Ovary (tissue), 10 donors: ENCODE measurements around the gene ZNF667. TPM values are rescaled to one million over a fixed set of nuclear protein-coding genes. Genes with fewer than 3 reads are reported as not detected.

ENCODE experiments used
- DNase-seq, 5 donors: peaks; one replicate each; pipeline ENCODE4 v3.0.0-alpha.2; 2019 to 2020
- H3K27ac ChIP-seq, 2 donors: fragments of 200-600 bp; one replicate each; pipeline versions ENCODE4 v1.5.1 to v1.8.0; 2019 to 2022
- H3K27me3 ChIP-seq: fragments of 200-600 bp; one replicate; pipeline ENCODE4 v1.8.0; 2022
- H3K36me3 ChIP-seq: fragments of 200-600 bp; sonication (generic); one replicate; pipeline ENCODE4 v1.5.1; 2019
- H3K4me1 ChIP-seq: one replicate; pipeline ENCODE4 v1.8.1; 2013; ENCODE audit warnings: mild to moderate bottlenecking, moderate library complexity; ENCODE audit not compliant: insufficient read depth
- H3K4me3 ChIP-seq: fragments of 200-600 bp; sonication (generic); one replicate; pipeline ENCODE4 v1.5.1; 2017
- H3K9me3 ChIP-seq, 2 donors: fragments of 200-600 bp in 1 of 2; sonication (generic) in 1 of 2; one replicate each; pipeline versions ENCODE4 v1.5.1 to v1.8.1; 2013 to 2019; ENCODE audit warnings: mild to moderate bottlenecking in 1 of 2, moderate library complexity in 1 of 2
- CTCF ChIP-seq, 3 donors: fragments of 450-650 bp in 2 of 3; fragments of 200-600 bp in 1 of 3; IDR thresholded peaks; one replicate each; pipeline versions ENCODE4 v1.5.1 to v1.8.0; 2016 to 2022; ENCODE audit warnings: antibody characterized with exemption in 3 of 3, mild to moderate bottlenecking in 1 of 3
- EP300 ChIP-seq: sonication (generic); formaldehyde crosslinking; IDR thresholded peaks from one replicate; pipeline ENCODE4 v1.6.1; 2017; ENCODE audit warnings: antibody characterized with exemption
- POLR2A ChIP-seq: fragments of 450-650 bp; IDR thresholded peaks from one replicate; pipeline ENCODE4 v1.6.1; 2017; ENCODE audit warnings: antibody characterized with exemption, mild to moderate bottlenecking, moderate library complexity
- WGBS, 3 donors: extraction: QIAGEN DNeasy Blood & Tissue Kit in 1 of 3; methylation state at CpG; one replicate each; pipeline versions ENCODE4 v1.1.5 to v1.1.7; 2013 to 2017; 5-methylcytosine and 5-hydroxymethylcytosine counted together
- intact Hi-C, 4 donors: fragments of 100-400 bp; cut with DNase I; formaldehyde crosslinking; loops; one replicate each; pipeline versions ENCODE4 v1.11.0 to v1.15.1; 2022 to 2023
- long read RNA-seq, 3 donors: library from polyadenylated mRNA in 2 of 3; unstranded in 2 of 3; transcript quantifications; one replicate each; pipeline ENCODE4 v2.0.0 and lab custom pipeline, GENCODE V29; 2021 to 2026
- polyA plus RNA-seq, 2 donors: library from polyadenylated mRNA; stranded (reverse); fragments of 200-250 nt in 1 of 2; fragments of 350-450 nt in 1 of 2; fragmentation: Illumina TruSeq in 1 of 2; extraction: RNeasy Lipid Tissue Mini Kit (QIAGEN cat#74804) in 1 of 2; gene quantifications; one replicate each; pipeline ENCODE4 v1.2.3, GENCODE V29; 2013 to 2014
- total RNA-seq, 7 donors: library from RNA; depleted of rRNA in 2 of 7; stranded (reverse); fragments of >200 nt in 2 of 7; fragmentation: NEBNext Ultra II Directional in 3 of 7; extraction: Animal tissue kit (Norgen Biotek cat#: 25700) in 3 of 7; gene quantifications; one replicate each; pipeline versions ENCODE4 v1.1.0 to v1.2.4, GENCODE V29; 2016 to 2023
- donor health status: DM: no; HTN: no; CAD: no; lungs with moderate emphysema.
- donor health status: DM: no; HTN: no; CAD: no.
- donor health status: Bipolar disorder and iron deficiency.
- donor health status: DM: yes; HTN: yes; CAD: no.
- donor health status: DM: no; HTN: no; CAD: no.
- donor health status: DM: yes; HTN: yes; CAD: no.

The ZNF667 gene
- total RNA-seq = 10 to 100 TPM in 4 of 7 donors, 1 to 10 TPM in 3; 5.5 to 12.8 (median 10.2) TPM
- polyA plus RNA-seq = 1 to 10 TPM; 4.5 to 9.8 TPM
- long read RNA-seq, donor 1, transcript ZNF667-201 (5 exons, 3,832 nt) = major isoform, 18 of 31 reads
- long read RNA-seq, donor 1, partial matches to known transcripts = 5 of 31 reads
- long read RNA-seq, donor 1, other reads (novel, unspliced or antisense) = 8 of 31 reads
- long read RNA-seq, donor 2, full-length matches to known transcripts = 2 of 78 reads
- long read RNA-seq, donor 2, partial matches to known transcripts = 49 of 78 reads
- long read RNA-seq, donor 2, other reads (novel, unspliced or antisense) = 27 of 78 reads
- long read RNA-seq, donor 3, transcript ZNF667-201 (5 exons, 3,832 nt) = major isoform, 9 of 12 reads
- long read RNA-seq, donor 3, partial matches to known transcripts = 1 of 12 reads
- long read RNA-seq, donor 3, other reads (novel, unspliced or antisense) = 2 of 12 reads

- no peaks in the 10 kb centered on the region for H3K36me3 ChIP-seq
- 1 to 2% (median 1%) methylated on average over 15 to 69 of the region's 69 CpGs for WGBS, 3 donors
These were observed at the start of gene ZNF667 for GRCh38 chr19:56476651-56477428. ZNF667 (minus strand) TSS chr19:56477345; CDS start chr19:56462370, 14,975 bp downstream.

GRCh38 chr19:56525214-56525860, 48.2 kb upstream of the ZNF667 start:
- DNase-seq = no peak
- no peak for TF ChIP-seq EP300
- TF ChIP-seq POLR2A = no peak
- no peak for TF ChIP-seq CTCF (IDR thresholded peaks at IDR 0.05)
- 86 to 96% (median 92%) methylated on average over 4 of the region's 4 CpGs for WGBS, 3 donors
- Histone ChIP-seq H3K4me1 (no peaks in the 10 kb centered on the region), H3K36me3 (peaks cover 3% of the 10 kb centered on the region), H3K27me3 (no peaks in the 10 kb centered on the region), H3K27ac (no peak overlapping the region), H3K9me3 (peaks cover 13 to 64% of the 10 kb centered on the region in 2 donors), H3K4me3 (no peak overlapping the region)
- intact Hi-C loops = no loop called here

More at GRCh38 chr19:56476651-56477428, at the start of gene ZNF667:
- Histone ChIP-seq H3K4me3 (peak within 1 kb of the TSS; percentile 68), H3K9me3 (peaks cover 0 to 34% of the 10 kb centered on the region in 2 donors), H3K27ac (peak within 1 kb of the TSS; percentile 56 to 85), H3K4me1 (peaks cover 8% of the 10 kb centered on the region), H3K27me3 (no peaks in the 10 kb centered on the region)
- intact Hi-C loops = no loop called here
- TF ChIP-seq EP300 = no peak
- TF ChIP-seq CTCF (IDR thresholded peaks at IDR 0.05) = no peak
- TF ChIP-seq POLR2A = no peak
- no peak for DNase-seq

GRCh38 chr19:56508290-56508778, 31.2 kb upstream of the ZNF667 start:
- Histone ChIP-seq H3K27me3 (no peaks in the 10 kb centered on the region), H3K36me3 (no peaks in the 10 kb centered on the region), H3K4me3 (peak overlapping the region; percentile 70), H3K9me3 (no peaks in the 10 kb centered on the region), H3K4me1 (peaks cover 4% of the 10 kb centered on the region), H3K27ac (peak overlapping the region; percentile 97)
- DNase-seq = no peak
- no peak for TF ChIP-seq POLR2A
- no peak for TF ChIP-seq EP300
- intact Hi-C loops = no loop called here
- 3 to 5% (median 4%) methylated on average over 17 of the region's 17 CpGs for WGBS, 3 donors

- no peaks in the 10 kb centered on the region for H3K9me3 ChIP-seq
- 0 to 2% (median 1%) methylated on average over 66 to 74 of the region's 74 CpGs for WGBS, 3 donors
These were observed 30.5 kb upstream of the ZNF667 start, which contains the start of gene ZNF471 for GRCh38 chr19:56507446-56508289. ZNF471 (plus strand) TSS chr19:56507855; CDS start chr19:56511572, 3,717 bp downstream.

More at GRCh38 chr19:56507446-56508289, 30.5 kb upstream of the ZNF667 start, which contains the start of gene ZNF471:
- peak; percentile 99 for DNase-seq
- Histone ChIP-seq H3K4me3 (peak within 1 kb of the TSS; percentile 70), H3K4me1 (peaks cover 4% of the 10 kb centered on the region), H3K36me3 (no peaks in the 10 kb centered on the region), H3K27me3 (no peaks in the 10 kb centered on the region), H3K27ac (peak within 1 kb of the TSS; percentile 97)
- intact Hi-C loops = no loop called here
- TF ChIP-seq CTCF (IDR thresholded peaks at IDR 0.05) (no peak), POLR2A (peak; percentile 3)
